ENCODE data around the gene PDZD2. TPM values are rescaled to one million over a fixed set of nuclear protein-coding genes. Genes with fewer than 3 reads are reported as not detected.
"Not testable (repeated sequence)": the region's sequence is repeated elsewhere in the genome, so short reads cannot be mapped to it uniquely, and the experiment has no call there.

PDZD2 gene
- total RNA-seq, 2 donors from 2014 or later, result 10.3 to 59.5 TPM

GRCh38 chr5:31725996-31726395 is 87.1 kb downstream of the PDZD2 start:
- TF ChIP-seq CTCF (IDR thresholded peaks at IDR 0.05) (no peak), POLR2AphosphoS5 (IDR thresholded peaks at IDR 0.05) (no peak), POLR2A (IDR thresholded peaks at IDR 0.05) (no peak)
- 99% methylated on average over 10 of the region's 10 CpGs for WGBS
- DNase-seq (ENCODE audit: low spot score), result no peak
- intact Hi-C loops (cut with DNase I), result no loop called here
- Histone ChIP-seq H3K9me3 (no peaks in the 10 kb centered on the region), H3K4me3 (no peak overlapping the region), H3K36me3 (no peaks in the 10 kb centered on the region), H3K4me1 (replicated peaks) (no peaks in the 10 kb centered on the region), H3K27ac (no peak overlapping the region), H3K27me3 (replicated peaks; ENCODE audit: insufficient read depth) (no peaks in the 10 kb centered on the region)

- Histone ChIP-seq H3K36me3 (no peaks in the 10 kb centered on the region), H3K9me3 (no peaks in the 10 kb centered on the region), H3K27ac (no peak overlapping the region), H3K4me3 (no peak overlapping the region), H3K4me1 (replicated peaks) (no peaks in the 10 kb centered on the region), H3K27me3 (replicated peaks; ENCODE audit: insufficient read depth) (no peaks in the 10 kb centered on the region)
- no peak for TF ChIP-seq POLR2A (IDR thresholded peaks at IDR 0.05)
- TF ChIP-seq CTCF (IDR thresholded peaks at IDR 0.05), result no peak
- TF ChIP-seq POLR2AphosphoS5 (IDR thresholded peaks at IDR 0.05), result no peak
- intact Hi-C loops (cut with DNase I), result no loop called here
- 88% methylated on average over 7 of the region's 7 CpGs for WGBS
- no peak for DNase-seq (ENCODE audit: low spot score)
These were observed 88.0 kb downstream of the PDZD2 start for GRCh38 chr5:31726952-31727351.

- H3K4me1 ChIP-seq (replicated peaks), result no peaks in the 10 kb centered on the region
- intact Hi-C loops (cut with DNase I), result no loop called here
- H3K9me3 ChIP-seq, result no peaks in the 10 kb centered on the region
- H3K27me3 ChIP-seq (replicated peaks; ENCODE audit: insufficient read depth), result no peaks in the 10 kb centered on the region
- H3K36me3 ChIP-seq, result no peaks in the 10 kb centered on the region
- DNase-seq (ENCODE audit: low spot score), result no peak
- no peak for TF ChIP-seq POLR2AphosphoS5 (IDR thresholded peaks at IDR 0.05)
- TF ChIP-seq CTCF (IDR thresholded peaks at IDR 0.05), result no peak
- TF ChIP-seq POLR2A (IDR thresholded peaks at IDR 0.05), result no peak
- no peak overlapping the region for H3K4me3 ChIP-seq
- WGBS, result 87% methylated on average over 3 of the region's 3 CpGs
- no peak overlapping the region for H3K27ac ChIP-seq
These were observed 89.1 kb downstream of the PDZD2 start for GRCh38 chr5:31728039-31728438.

DNA sequence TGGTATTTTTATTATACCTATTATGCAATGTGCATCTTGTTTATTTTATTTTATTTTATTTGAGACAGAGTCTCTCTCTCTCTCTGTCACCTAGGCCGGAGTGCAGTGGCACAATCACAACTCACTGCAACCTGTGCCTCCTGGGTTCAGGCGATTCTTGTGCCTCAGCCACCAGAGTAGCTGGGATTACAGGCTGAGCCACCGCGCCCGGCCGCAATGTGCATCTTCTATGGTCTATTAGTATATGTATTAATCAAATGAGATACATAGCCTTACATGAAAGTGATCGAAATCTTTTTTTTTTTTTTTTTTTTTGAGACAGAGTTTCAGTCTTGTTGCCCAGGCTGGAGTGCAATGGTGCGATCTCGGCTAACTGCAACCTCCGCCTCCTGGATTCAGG is 89.9 kb downstream of the PDZD2 start:
- H3K27ac ChIP-seq; H3K4me3 ChIP-seq; DNase-seq (ENCODE audit: low spot score); H3K27me3 ChIP-seq (replicated peaks; ENCODE audit: insufficient read depth); intact Hi-C loops (cut with DNase I); H3K9me3 ChIP-seq; H3K36me3 ChIP-seq; H3K4me1 ChIP-seq (replicated peaks): not testable (repeated sequence)
- 91% methylated on average over 10 of the region's 10 CpGs for WGBS

DNA sequence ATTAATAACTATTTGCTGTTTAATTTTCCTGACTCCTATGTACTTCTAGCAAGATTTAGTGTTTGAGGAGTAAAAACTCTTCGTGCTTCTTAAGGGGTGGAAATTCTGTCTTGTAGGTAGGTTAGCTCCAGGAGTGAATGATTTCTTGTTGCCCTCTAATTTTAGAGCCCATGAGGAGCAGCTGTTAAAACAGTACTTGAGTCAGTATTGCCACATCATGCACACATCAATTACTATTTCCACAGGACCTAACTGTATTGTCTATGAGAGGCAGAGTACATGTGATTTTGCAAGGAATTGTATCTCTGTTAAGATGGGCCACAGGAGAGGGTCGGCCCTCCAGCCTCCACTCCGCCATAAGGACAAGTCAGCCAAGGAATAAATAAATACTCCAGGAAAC is 91.2 kb downstream of the PDZD2 start:
- H3K4me1 ChIP-seq (replicated peaks), result no peaks in the 10 kb centered on the region
- 94% methylated on average over 3 of the region's 3 CpGs for WGBS
- DNase-seq (ENCODE audit: low spot score), result no peak

More for the DNA sequence above, 91.2 kb downstream of the PDZD2 start:
- no peaks in the 10 kb centered on the region for H3K36me3 ChIP-seq
- H3K9me3 ChIP-seq, result no peaks in the 10 kb centered on the region
- intact Hi-C loops (cut with DNase I), result no loop called here
- no peak overlapping the region for H3K4me3 ChIP-seq
- TF ChIP-seq CTCF (IDR thresholded peaks at IDR 0.05) (no peak), POLR2AphosphoS5 (IDR thresholded peaks at IDR 0.05) (no peak), POLR2A (IDR thresholded peaks at IDR 0.05) (no peak)
- no peaks in the 10 kb centered on the region for H3K27me3 ChIP-seq (replicated peaks; ENCODE audit: insufficient read depth)
- H3K27ac ChIP-seq, result no peak overlapping the region

Data from prostate gland (tissue), 2 donors.